Suprapubic skin (tissue), 3 donors: ENCODE data around the gene GMDS.

ENCODE experiments used
- POLR2A ChIP-seq, 2 donors: fragments of 450-650 bp; IDR thresholded peaks; one replicate each; pipeline ENCODE4 v1.6.1; 2017; ENCODE audit warnings: antibody characterized with exemption in 2 of 2, mild to moderate bottlenecking in 2 of 2, moderate library complexity in 2 of 2
- TF ChIP-seq, protein P1 (sequence below), 2 donors: fragments of 200-600 bp in 1 of 2; fragments of 450-650 bp in 1 of 2; sonication (generic) in 1 of 2; IDR thresholded peaks; one replicate each; pipeline ENCODE4 v1.5.1; 2016 to 2019; ENCODE audit warnings: antibody characterized with exemption in 2 of 2, mild to moderate bottlenecking in 1 of 2, moderate library complexity in 1 of 2

DNA sequence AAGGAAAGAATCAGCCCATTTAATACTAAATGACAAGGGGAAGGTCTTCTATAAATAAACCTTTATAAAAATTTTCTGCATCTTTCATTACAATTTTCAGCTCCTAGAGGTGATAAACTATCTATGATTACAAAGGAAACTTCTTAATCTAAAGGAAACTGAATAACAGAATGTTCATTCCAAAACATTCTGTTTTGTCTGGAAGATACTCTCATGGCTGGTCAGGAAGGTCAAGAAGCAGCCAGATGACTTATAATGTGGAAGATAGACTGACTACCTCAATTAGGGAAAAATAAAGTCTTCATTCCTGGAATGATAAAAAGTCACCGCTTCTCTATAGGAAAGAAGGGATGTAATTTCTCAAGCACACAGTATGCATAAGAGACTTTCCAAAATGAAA is 131.3 kb downstream of the GMDS start:
- no peak for TF ChIP-seq POLR2A (IDR thresholded peaks at IDR 0.05)
- TF ChIP-seq, protein P1, sequence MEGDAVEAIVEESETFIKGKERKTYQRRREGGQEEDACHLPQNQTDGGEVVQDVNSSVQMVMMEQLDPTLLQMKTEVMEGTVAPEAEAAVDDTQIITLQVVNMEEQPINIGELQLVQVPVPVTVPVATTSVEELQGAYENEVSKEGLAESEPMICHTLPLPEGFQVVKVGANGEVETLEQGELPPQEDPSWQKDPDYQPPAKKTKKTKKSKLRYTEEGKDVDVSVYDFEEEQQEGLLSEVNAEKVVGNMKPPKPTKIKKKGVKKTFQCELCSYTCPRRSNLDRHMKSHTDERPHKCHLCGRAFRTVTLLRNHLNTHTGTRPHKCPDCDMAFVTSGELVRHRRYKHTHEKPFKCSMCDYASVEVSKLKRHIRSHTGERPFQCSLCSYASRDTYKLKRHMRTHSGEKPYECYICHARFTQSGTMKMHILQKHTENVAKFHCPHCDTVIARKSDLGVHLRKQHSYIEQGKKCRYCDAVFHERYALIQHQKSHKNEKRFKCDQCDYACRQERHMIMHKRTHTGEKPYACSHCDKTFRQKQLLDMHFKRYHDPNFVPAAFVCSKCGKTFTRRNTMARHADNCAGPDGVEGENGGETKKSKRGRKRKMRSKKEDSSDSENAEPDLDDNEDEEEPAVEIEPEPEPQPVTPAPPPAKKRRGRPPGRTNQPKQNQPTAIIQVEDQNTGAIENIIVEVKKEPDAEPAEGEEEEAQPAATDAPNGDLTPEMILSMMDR (IDR thresholded peaks at IDR 0.05), result no peak
